Neuronal stem cell (in vitro differentiated cells): Measurements from ENCODE around the gene SLX9.

ENCODE experiments used
- DNase-seq: peaks from one replicate; pipeline ENCODE4 v3.0.0-alpha.2; 2013; ENCODE audit warnings: low spot score
- H2AFZ ChIP-seq: one replicate; pipeline ENCODE4 v1.6.1; 2013; ENCODE audit warnings: mild to moderate bottlenecking, low read length, inconsistent platforms
- H2AK5ac ChIP-seq: 2 replicates; pipeline ENCODE4 v1.6.1; 2013; ENCODE audit warnings: low read depth, mild to moderate bottlenecking, inconsistent platforms, low read length, moderate library complexity, mixed read lengths
- H2BK120ac ChIP-seq: 2 replicates; pipeline ENCODE4 v1.6.1; 2013; ENCODE audit warnings: low read depth, mild to moderate bottlenecking, inconsistent platforms, low read length, moderate library complexity, mixed read lengths
- H2BK12ac ChIP-seq: one replicate; pipeline ENCODE4 v1.6.1; 2013; ENCODE audit warnings: low read length, inconsistent platforms
- H2BK15ac ChIP-seq: 2 replicates; pipeline ENCODE4 v1.6.1; 2013; ENCODE audit warnings: mild to moderate bottlenecking, low read length, inconsistent platforms, mixed read lengths
- H2BK5ac ChIP-seq: one replicate; pipeline ENCODE4 v1.6.1; 2013; ENCODE audit warnings: inconsistent platforms, mild to moderate bottlenecking, low read length, moderate library complexity
- H3K14ac ChIP-seq: one replicate; pipeline ENCODE4 v1.6.1; 2013; ENCODE audit warnings: low read length, inconsistent platforms
- H3K18ac ChIP-seq: 2 replicates; pipeline ENCODE4 v1.6.1; 2013; ENCODE audit warnings: low read length, inconsistent platforms
- H3K23ac ChIP-seq: 2 replicates; pipeline ENCODE4 v1.6.1; 2013; ENCODE audit warnings: low read depth, mild to moderate bottlenecking, mixed read lengths, low read length, inconsistent platforms; ENCODE audit not compliant: poor library complexity
- H3K27ac ChIP-seq: replicated peaks from 3 replicates; pipeline ENCODE4 v1.5.1; 2013; ENCODE audit warnings: low read length, inconsistent platforms
- H3K27me3 ChIP-seq, 3 experiments: 2 replicates each; pipeline ENCODE4 v1.6.1; 2013; ENCODE audit warnings: low read length in 3 of 3, mild to moderate bottlenecking in 2 of 3, inconsistent platforms in 1 of 3, low read depth in 1 of 3, mixed read lengths in 1 of 3, moderate library complexity in 1 of 3; ENCODE audit not compliant: control insufficient read depth in 3 of 3, insufficient read depth in 3 of 3
- H3K36me3 ChIP-seq, 2 donors: replicated peaks in 1 of 2; 2 replicates each; pipeline ENCODE4 v1.6.1; 2013; ENCODE audit warnings: low read length in 2 of 2; ENCODE audit not compliant: control insufficient read depth in 2 of 2, insufficient read depth in 2 of 2
- H3K4ac ChIP-seq: 2 replicates; pipeline ENCODE4 v1.6.1; 2013; ENCODE audit warnings: inconsistent platforms, mild to moderate bottlenecking, low read length, moderate library complexity
- H3K4me1 ChIP-seq, 2 donors: 1 replicate in 1 of 2; 2 replicates in 1 of 2; pipeline ENCODE4 v1.6.1; 2013; ENCODE audit warnings: low read length in 2 of 2, low read depth in 1 of 2; ENCODE audit not compliant: control insufficient read depth in 2 of 2, insufficient read depth in 1 of 2
- H3K4me2 ChIP-seq: one replicate; pipeline ENCODE4 v1.6.1; 2013; ENCODE audit warnings: mild to moderate bottlenecking, low read length, inconsistent platforms; ENCODE audit not compliant: insufficient read depth, poor library complexity, severe bottlenecking
- H3K4me3 ChIP-seq, 2 donors: 2 replicates each; pipeline ENCODE4 v1.5.1; 2013; ENCODE audit warnings: low read length in 2 of 2, mild to moderate bottlenecking in 2 of 2, inconsistent platforms in 1 of 2, moderate library complexity in 1 of 2
- H3K79me1 ChIP-seq: one replicate; pipeline ENCODE4 v1.6.1; 2013; ENCODE audit warnings: low read depth, mild to moderate bottlenecking, inconsistent platforms, low read length, moderate library complexity
- H3K9ac ChIP-seq: one replicate; pipeline ENCODE4 v1.6.1; 2013; ENCODE audit warnings: mild to moderate bottlenecking, low read depth, low read length, inconsistent platforms; ENCODE audit not compliant: poor library complexity
- H3K9me3 ChIP-seq, 2 donors: replicated peaks in 1 of 2; 2 replicates each; pipeline versions ENCODE3 to v1.6.1; 2013; ENCODE audit warnings: low read length in 2 of 2, mild to moderate bottlenecking in 2 of 2, inconsistent platforms in 1 of 2, low read depth in 1 of 2, mixed read lengths in 1 of 2, moderate library complexity in 1 of 2; ENCODE audit not compliant: control insufficient read depth in 2 of 2, insufficient read depth in 1 of 2
- H4K8ac ChIP-seq: one replicate; pipeline ENCODE4 v1.6.1; 2013; ENCODE audit warnings: low read depth, mild to moderate bottlenecking, inconsistent platforms, low read length, moderate library complexity
- H4K91ac ChIP-seq: one replicate; pipeline ENCODE4 v1.6.1; 2013; ENCODE audit warnings: low read length, low read depth, mild to moderate bottlenecking, inconsistent platforms; ENCODE audit not compliant: poor library complexity
- WGBS, 2 donors: extraction: QIAGEN DNeasy Blood & Tissue Kit; methylation state at CpG; one replicate each; pipeline ENCODE4 v1.1.7; 2013; ENCODE audit warnings: missing lambda C conversion rate in 2 of 2, mixed read lengths in 1 of 2; ENCODE audit not compliant: insufficient read length in 2 of 2, insufficient replicate concordance in 1 of 2; ENCODE audit errors: extremely low coverage in 2 of 2; 5-methylcytosine and 5-hydroxymethylcytosine counted together

Gene SLX9

GRCh38 chr21:44933199-44933917 is 6.5 kb upstream of the SLX9 start:
- no peak for DNase-seq
- peaks cover under 1 to 11% of the 10 kb centered on the region in 2 donors for H3K4me1 ChIP-seq
- no peak overlapping the region for H3K4me2 ChIP-seq
- H2BK15ac ChIP-seq, result no peak overlapping the region
- no peak overlapping the region for H3K4me3 ChIP-seq
- H3K79me1 ChIP-seq, result no peaks in the 10 kb centered on the region
- WGBS, 2 donors, result no CpG with 5 or more reads among the region's 25 CpGs
- no peak overlapping the region for H2BK5ac ChIP-seq
- no peak overlapping the region for H3K4ac ChIP-seq
- no peak overlapping the region for H2AFZ ChIP-seq
- H2BK12ac ChIP-seq, result no peak overlapping the region
- H4K8ac ChIP-seq, result no peak overlapping the region
- H3K18ac ChIP-seq, result peak overlapping the region; percentile 11
- H3K36me3 ChIP-seq, result no peaks in the 10 kb centered on the region
- H2BK120ac ChIP-seq, result no peak overlapping the region
- no peak overlapping the region for H4K91ac ChIP-seq
- H3K9me3 ChIP-seq, result peaks cover 0 to 4% of the 10 kb centered on the region in 2 donors
- H3K9ac ChIP-seq, result no peak overlapping the region
- no peak overlapping the region for H3K23ac ChIP-seq
- peaks cover 30 to 57% (median 49%) of the 10 kb centered on the region in 3 experiments for H3K27me3 ChIP-seq
- H2AK5ac ChIP-seq, result peak overlapping the region; percentile 70
- H3K27ac ChIP-seq, result no peak overlapping the region
- H3K14ac ChIP-seq, result no peak overlapping the region

GRCh38 chr21:44933918-44934260 is 5.9 kb upstream of the SLX9 start:
- Histone ChIP-seq H3K9me3 (peaks cover 0 to 4% of the 10 kb centered on the region in 2 donors), H3K23ac (no peak overlapping the region), H2BK120ac (no peak overlapping the region), H2BK15ac (no peak overlapping the region), H3K4ac (no peak overlapping the region), H4K8ac (no peak overlapping the region), H3K4me3 (no peak overlapping the region), H2BK12ac (no peak overlapping the region), H3K18ac (no peak overlapping the region), H3K9ac (no peak overlapping the region), H3K79me1 (no peaks in the 10 kb centered on the region), H3K4me1 (peaks cover under 1 to 13% of the 10 kb centered on the region in 2 donors), H2AK5ac (peak overlapping the region; percentile 32), H3K4me2 (no peak overlapping the region), H3K27ac (no peak overlapping the region), H2AFZ (no peak overlapping the region), H3K36me3 (no peaks in the 10 kb centered on the region), H3K14ac (no peak overlapping the region), H4K91ac (no peak overlapping the region), H2BK5ac (no peak overlapping the region), H3K27me3 (peaks cover 30 to 53% (median 44%) of the 10 kb centered on the region in 3 experiments)
- no CpG with 5 or more reads among the region's 6 CpGs for WGBS, 2 donors
- DNase-seq, result no peak

GRCh38 chr21:44934276-44934675 is 5.6 kb upstream of the SLX9 start:
- Histone ChIP-seq H3K4me2 (no peak overlapping the region), H2AFZ (no peak overlapping the region), H3K4me3 (no peak overlapping the region), H3K23ac (no peak overlapping the region), H3K27me3 (peaks cover 28 to 49% (median 40%) of the 10 kb centered on the region in 3 experiments), H3K79me1 (no peaks in the 10 kb centered on the region), H4K91ac (no peak overlapping the region), H3K4me1 (peaks cover 2 to 16% of the 10 kb centered on the region in 2 donors), H2AK5ac (no peak overlapping the region), H3K9me3 (peaks cover 0 to 4% of the 10 kb centered on the region in 2 donors), H3K27ac (no peak overlapping the region), H3K14ac (no peak overlapping the region), H3K4ac (no peak overlapping the region), H2BK15ac (no peak overlapping the region), H2BK12ac (no peak overlapping the region), H3K9ac (no peak overlapping the region), H2BK120ac (no peak overlapping the region), H3K18ac (no peak overlapping the region), H4K8ac (no peak overlapping the region), H2BK5ac (no peak overlapping the region), H3K36me3 (no peaks in the 10 kb centered on the region)
- WGBS, 2 donors, result no CpG with 5 or more reads among the region's 6 CpGs
- DNase-seq, result no peak

GRCh38 chr21:44934797-44935532 is 4.9 kb upstream of the SLX9 start:
- no peak overlapping the region for H3K27ac ChIP-seq
- no peak overlapping the region for H3K18ac ChIP-seq
- peak overlapping the region; percentile 72 for H4K91ac ChIP-seq
- H3K4ac ChIP-seq, result no peak overlapping the region
- no peak overlapping the region for H3K14ac ChIP-seq
- H2BK5ac ChIP-seq, result peak overlapping the region; percentile 42
- no peak overlapping the region for H4K8ac ChIP-seq
- peaks cover 2 to 16% of the 10 kb centered on the region in 2 donors for H3K4me1 ChIP-seq
- peak overlapping the region; percentile 86 for H2BK12ac ChIP-seq
- H3K27me3 ChIP-seq, result peaks cover 24 to 42% (median 34%) of the 10 kb centered on the region in 3 experiments
- no peaks in the 10 kb centered on the region for H3K36me3 ChIP-seq
- no peak for DNase-seq
- no peak overlapping the region for H2AFZ ChIP-seq
- no peak overlapping the region for H3K4me3 ChIP-seq
- no peaks in the 10 kb centered on the region for H3K79me1 ChIP-seq
- peak overlapping the region; percentile 46 for H2AK5ac ChIP-seq
- no peaks in the 10 kb centered on the region for H3K9me3 ChIP-seq
- peak overlapping the region; percentile 26 for H2BK15ac ChIP-seq
- no peak overlapping the region for H3K23ac ChIP-seq
- no peak overlapping the region for H3K4me2 ChIP-seq
- WGBS, 2 donors, result no CpG with 5 or more reads among the region's 9 CpGs
- no peak overlapping the region for H3K9ac ChIP-seq
- no peak overlapping the region for H2BK120ac ChIP-seq
